Activated B cell treated with CpG ODN at 0.5 μM for 24 hours (primary cell): ENCODE measurements around the gene PRKCH. TPM values are rescaled to one million over a fixed set of nuclear protein-coding genes. Genes with fewer than 3 reads are reported as not detected.

Source experiments
- ATAC-seq: fragments of 200-7000 bp; cut with Tn5 transposase; one replicate; pipeline ENCODE4 v1.10.0; 2021; ENCODE audit warnings: low read depth, mild to moderate bottlenecking, moderate library complexity
- CTCF ChIA-PET: fragments of 350-600 bp; sonication (Branson Sonifier 250); formaldehyde crosslinking; loops from one replicate; lab custom pipeline; 2021; ENCODE audit warnings: antibody characterized with exemption; lab: Charles Lee
- POLR2A ChIA-PET: fragments of 350-600 bp; sonication (Branson Sonifier 250); formaldehyde crosslinking; loops from one replicate; lab custom pipeline; 2021; ENCODE audit warnings: antibody characterized with exemption; lab: Charles Lee
- DNase-seq: peaks from one replicate; pipeline ENCODE4 v3.0.0; 2022
- H3K27ac Mint-ChIP-seq: one replicate; pipeline ENCODE4 v1.8.0; 2020; ENCODE audit warnings: mixed read lengths
- H3K27me3 Mint-ChIP-seq: one replicate; pipeline ENCODE4 v1.8.0; 2021; ENCODE audit warnings: mixed read lengths
- H3K36me3 Mint-ChIP-seq: one replicate; pipeline ENCODE4 v1.8.0; 2021; ENCODE audit warnings: low read depth, mixed read lengths
- H3K4me1 Mint-ChIP-seq: one replicate; pipeline ENCODE4 v1.8.0; 2021; ENCODE audit warnings: mixed read lengths
- H3K4me3 Mint-ChIP-seq: one replicate; pipeline ENCODE4 v1.8.0; 2020; ENCODE audit warnings: mild to moderate bottlenecking, mixed read lengths
- H3K9me3 Mint-ChIP-seq: one replicate; pipeline ENCODE4 v1.8.0; 2020; ENCODE audit warnings: mixed read lengths
- CTCF ChIP-seq: fragments of 200-600 bp; IDR thresholded peaks from one replicate; pipeline ENCODE4 v1.8.0; 2022; ENCODE audit warnings: antibody characterized with exemption, mild to moderate bottlenecking
- intact Hi-C: fragments of 100-400 bp; cut with micrococcal nuclease; formaldehyde crosslinking; loops from one replicate; pipeline ENCODE4 v1.15.1; 2024
- total RNA-seq: library from RNA; stranded (reverse); gene quantifications from 2 replicates; pipeline ENCODE4 v1.2.3, GENCODE V29; 2022

PRKCH gene
- total RNA-seq, 1 donor from 2014 or later: 4.6 TPM

GRCh38 chr14:61380984-61381383, 59.6 kb downstream of the PRKCH start:
- CTCF ChIA-PET: no interaction called here
- H3K27ac Mint-ChIP-seq: no peak overlapping the region
- intact Hi-C loops: no loop called here

GRCh38 chr14:61381553-61381952, 60.2 kb downstream of the PRKCH start:
- no peak for TF ChIP-seq CTCF
- peaks cover 8% of the 10 kb centered on the region for H3K27me3 Mint-ChIP-seq
- intact Hi-C loops: no loop called here
- DNase-seq: no peak
- peaks cover 9% of the 10 kb centered on the region for H3K4me1 Mint-ChIP-seq
- H3K9me3 Mint-ChIP-seq: peaks cover 8% of the 10 kb centered on the region
- H3K36me3 Mint-ChIP-seq: peaks cover 2% of the 10 kb centered on the region
- no peak overlapping the region for H3K27ac Mint-ChIP-seq
- CTCF ChIA-PET: no interaction called here
- H3K4me3 Mint-ChIP-seq: no peak overlapping the region
- POLR2A ChIA-PET: no interaction called here
- no peak for ATAC-seq

More at GRCh38 chr14:61380984-61381383, 59.6 kb downstream of the PRKCH start:
- no peak for ATAC-seq
- POLR2A ChIA-PET: no interaction called here
- no peak for TF ChIP-seq CTCF
- no peak for DNase-seq
- peaks cover 5% of the 10 kb centered on the region for H3K36me3 Mint-ChIP-seq
- H3K4me3 Mint-ChIP-seq: no peak overlapping the region
- peaks cover 8% of the 10 kb centered on the region for H3K27me3 Mint-ChIP-seq
- peaks cover 14% of the 10 kb centered on the region for H3K9me3 Mint-ChIP-seq
- H3K4me1 Mint-ChIP-seq: peaks cover 9% of the 10 kb centered on the region

GRCh38 chr14:61382842-61383241, 61.5 kb downstream of the PRKCH start:
- H3K4me3 Mint-ChIP-seq: no peak overlapping the region
- no peaks in the 10 kb centered on the region for H3K36me3 Mint-ChIP-seq
- DNase-seq (no peak), ATAC-seq (no peak)
- POLR2A ChIA-PET: interaction anchor here (0.6 kb wide), 1 partner anchor 18 kb away, joined by 3 read pairs; no protein-coding TSS in a partner anchor
- H3K4me1 Mint-ChIP-seq: peaks cover 9% of the 10 kb centered on the region
- intact Hi-C loops: no loop called here
- no peaks in the 10 kb centered on the region for H3K9me3 Mint-ChIP-seq
- peaks cover 8% of the 10 kb centered on the region for H3K27me3 Mint-ChIP-seq
- CTCF ChIA-PET: no interaction called here
- no peak for TF ChIP-seq CTCF
- H3K27ac Mint-ChIP-seq: no peak overlapping the region

GRCh38 chr14:61385002-61385685, 63.8 kb downstream of the PRKCH start:
- ChIA-PET CTCF (no interaction called here), POLR2A (no interaction called here)
- Mint-ChIP-seq H3K27ac (no peak overlapping the region), H3K4me1 (peaks cover 4% of the 10 kb centered on the region), H3K27me3 (peaks cover 8% of the 10 kb centered on the region), H3K36me3 (no peaks in the 10 kb centered on the region), H3K4me3 (no peak overlapping the region), H3K9me3 (no peaks in the 10 kb centered on the region)
- ATAC-seq (no peak), DNase-seq (no peak)
- TF ChIP-seq CTCF: no peak
- intact Hi-C loops: no loop called here

- no peaks in the 10 kb centered on the region for H3K36me3 Mint-ChIP-seq
- H3K27me3 Mint-ChIP-seq: peaks cover 8% of the 10 kb centered on the region
- no peak for DNase-seq
- no peak for ATAC-seq
- POLR2A ChIA-PET: no interaction called here
- H3K4me1 Mint-ChIP-seq: peaks cover 11% of the 10 kb centered on the region
- no peak overlapping the region for H3K4me3 Mint-ChIP-seq
- H3K27ac Mint-ChIP-seq: no peak overlapping the region
- intact Hi-C loops: no loop called here
- TF ChIP-seq CTCF: no peak
- H3K9me3 Mint-ChIP-seq: no peaks in the 10 kb centered on the region
- CTCF ChIA-PET: no interaction called here
These were observed 64.9 kb downstream of the PRKCH start for GRCh38 chr14:61386173-61386772.
